ENCODE data around the gene LSM14A. TPM values are rescaled to one million over a fixed set of nuclear protein-coding genes. Genes with fewer than 3 reads are reported as not detected.
A peak's percentile ranks its signal among the peaks of the same experiment; 100 is the strongest.

The LSM14A gene
- total RNA-seq, 1 experiment from 2014 or later, result 199 TPM

GRCh38 chr19:34193439-34193838 lies 21.1 kb downstream of the LSM14A start:
- H3K56ac ChIP-seq (ENCODE audit: insufficient read length, low read depth, low read length), result no peak overlapping the region
- H2BK12ac ChIP-seq (ENCODE audit: insufficient read length, low read depth, low read length), result no peak overlapping the region
- no peak overlapping the region for H2AFZ ChIP-seq (ENCODE audit: low read length)
- H3K79me2 ChIP-seq (ENCODE audit: insufficient read depth, low read length), result peaks cover 27% of the 10 kb centered on the region; the same call in 1 of the 2 replicates
- H3K27me3 Mint-ChIP-seq (ENCODE audit: low read depth), result no peaks in the 10 kb centered on the region
- H3K18ac ChIP-seq (ENCODE audit: insufficient read length, low read depth, low read length), result no peak overlapping the region
- no peak overlapping the region for H3K14ac ChIP-seq (ENCODE audit: insufficient read depth, low read length)
- no peak overlapping the region for H4K8ac ChIP-seq (replicated peaks; ENCODE audit: insufficient read length, low read depth, low read length)
- peak overlapping the region in 2 of 3 experiments; percentile 53 to 69; a peak in 2 of 7 replicates for H3K27ac Mint-ChIP-seq
- H2BK15ac ChIP-seq (ENCODE audit: low read depth, low read length), result no peak overlapping the region
- no peak overlapping the region for H3T11ph ChIP-seq (ENCODE audit: low read length)
- peak overlapping the region; percentile 18 for H2BK5ac ChIP-seq (ENCODE audit: insufficient read length, low read length)
- H3K4ac ChIP-seq (ENCODE audit: low read depth, low read length), result no peak overlapping the region
- no peak overlapping the region for H3K27ac ChIP-seq (ENCODE audit: insufficient read length, low read depth, low read length)
- H3K4me1 ChIP-seq (ENCODE audit: insufficient read depth, low read length), result 0 out of 2 replicates have a peak, but pooled peaks cover 3% of the 10 kb centered on the region
- TF ChIP-seq CTCF (conservative IDR thresholded peaks at IDR 0.05), result no peak
- H3K9me3 ChIP-seq (ENCODE audit: control insufficient read depth, low read depth, low read length), result no peaks in the 10 kb centered on the region
- no peaks in the 10 kb centered on the region; a peak in 1 of 5 replicates for H3K9me3 Mint-ChIP-seq
- WGBS (ENCODE audit: extremely low coverage, insufficient read length, low lambda C conversion rate), result no CpG with 5 or more reads among the region's 2 CpGs
- H3K9ac ChIP-seq (ENCODE audit: extremely low read depth, insufficient read length, low read length), result no peak overlapping the region
- H3K27me3 ChIP-seq (ENCODE audit: insufficient read depth, low read length), result no peaks in the 10 kb centered on the region
- H3K4me2 ChIP-seq (ENCODE audit: insufficient read depth, insufficient read length, low read length), result no peak overlapping the region
- H2BK120ac ChIP-seq (ENCODE audit: low read depth, low read length, poor library complexity, severe bottlenecking), result no peak overlapping the region
- H3K4me1 Mint-ChIP-seq, result peaks cover 24 to 25% of the 10 kb centered on the region in 2 experiments
- no peaks in the 10 kb centered on the region for H3K23me2 ChIP-seq (ENCODE audit: insufficient read length, low read depth, low read length, poor library complexity, severe bottlenecking)
- H4K91ac ChIP-seq (ENCODE audit: insufficient read length, low read depth, low read length), result no peak overlapping the region
- H2BK20ac ChIP-seq (ENCODE audit: low read depth, low read length, poor library complexity, severe bottlenecking), result no peak overlapping the region
- no peak overlapping the region for H3K4me3 Mint-ChIP-seq
- no peak overlapping the region for H4K5ac ChIP-seq (ENCODE audit: insufficient read length, low read depth, low read length)
- no peak overlapping the region for H2AK5ac ChIP-seq (ENCODE audit: insufficient read length, low read length)
- H3K36me3 Mint-ChIP-seq (ENCODE audit: insufficient read depth in 1 of 3, low read depth in 3 of 3), result peaks cover 17 to 39% (median 34%) of the 10 kb centered on the region in 3 experiments
- H3K23ac ChIP-seq (ENCODE audit: insufficient read length, low read depth, low read length), result no peak overlapping the region
- no peaks in the 10 kb centered on the region for H4K20me1 ChIP-seq (ENCODE audit: control insufficient read depth, insufficient read depth, insufficient read length)
- no peak for DNase-seq
- peaks cover 6% of the 10 kb centered on the region for H3K79me1 ChIP-seq (ENCODE audit: insufficient read depth, low read depth, low read length, poor library complexity, severe bottlenecking)

Measured in H9 (cell line).